NCI-H2081 (cell line): ENCODE results near the gene EPHB6.

ENCODE experiments used
- DNase-seq, 2 experiments: peaks; one replicate each; lab custom pipeline; 2025; lab: John Stamatoyannopoulos, UW

Gene EPHB6

GRCh38 chr7:142864980-142865747, 10.3 kb downstream of the EPHB6 start:
- DNase-seq: no peak

DNA sequence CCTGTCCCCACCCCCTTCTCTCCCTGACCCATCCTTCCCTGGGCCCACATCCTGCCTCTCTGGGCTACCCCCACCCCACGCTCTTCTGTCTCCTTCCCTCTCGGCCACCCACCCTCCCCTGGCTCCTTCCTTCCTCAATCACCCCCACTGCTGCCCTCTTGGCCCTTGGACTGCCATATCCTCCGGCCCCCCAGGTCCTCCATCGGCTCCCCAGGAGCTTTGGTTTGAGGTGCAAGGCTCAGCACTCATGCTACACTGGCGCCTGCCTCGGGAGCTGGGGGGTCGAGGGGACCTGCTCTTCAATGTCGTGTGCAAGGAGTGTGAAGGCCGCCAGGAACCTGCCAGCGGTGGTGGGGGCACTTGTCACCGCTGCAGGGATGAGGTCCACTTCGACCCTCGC, 10.9 kb downstream of the EPHB6 start:
- DNase-seq: no peak

DNA sequence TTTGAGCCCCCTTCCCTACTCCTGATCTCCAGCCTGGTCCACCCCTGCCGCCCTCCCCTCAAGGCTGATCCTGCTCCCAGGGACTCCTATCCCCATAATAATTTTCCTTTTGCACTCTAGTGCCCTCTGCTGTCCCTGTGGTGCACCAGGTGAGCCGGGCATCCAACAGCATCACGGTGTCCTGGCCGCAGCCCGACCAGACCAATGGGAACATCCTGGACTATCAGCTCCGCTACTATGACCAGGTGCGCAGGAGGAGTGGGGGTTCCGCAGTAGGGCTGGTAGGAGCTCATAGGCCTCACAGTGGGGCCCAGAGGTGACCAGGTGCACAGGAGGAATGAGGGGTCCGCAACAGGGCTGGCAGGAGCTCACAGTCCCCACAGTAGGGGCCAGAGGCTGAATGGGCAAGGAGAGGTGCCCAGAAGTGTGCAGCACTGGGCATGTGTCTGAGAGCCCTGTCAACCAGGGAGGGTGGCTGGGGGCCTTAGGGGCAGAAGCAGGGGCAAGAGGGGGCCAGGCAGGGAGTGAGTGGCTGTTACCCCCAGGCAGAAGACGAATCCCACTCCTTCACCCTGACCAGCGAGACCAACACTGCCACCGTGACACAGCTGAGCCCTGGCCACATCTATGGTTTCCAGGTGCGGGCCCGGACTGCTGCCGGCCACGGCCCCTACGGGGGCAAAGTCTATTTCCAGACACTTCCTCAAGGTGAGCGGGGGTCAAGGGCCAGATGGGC, 11.7 kb downstream of the EPHB6 start:
- peak; percentile 45 to 50 for DNase-seq

DNA sequence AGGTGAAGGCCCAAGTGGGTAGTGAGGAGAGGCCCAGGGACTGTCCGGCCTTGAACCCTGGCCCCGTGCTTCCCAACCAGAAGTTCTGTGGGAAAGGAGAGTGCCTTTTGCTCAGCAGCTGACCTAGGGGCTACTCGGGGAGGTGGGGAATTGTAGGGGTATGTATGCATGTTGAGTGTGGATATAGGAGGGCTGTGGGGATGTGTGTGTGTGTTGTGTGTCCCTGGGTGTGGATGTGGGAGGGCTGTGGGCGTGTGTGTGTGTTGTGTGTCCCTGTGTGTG, 12.2 kb downstream of the EPHB6 start:
- no peak for DNase-seq

GRCh38 chr7:142867398-142868187, 12.7 kb downstream of the EPHB6 start:
- DNase-seq: no peak

- DNase-seq: no peak
Observed at GRCh38 chr7:142868188-142868985, 13.5 kb downstream of the EPHB6 start.

DNA sequence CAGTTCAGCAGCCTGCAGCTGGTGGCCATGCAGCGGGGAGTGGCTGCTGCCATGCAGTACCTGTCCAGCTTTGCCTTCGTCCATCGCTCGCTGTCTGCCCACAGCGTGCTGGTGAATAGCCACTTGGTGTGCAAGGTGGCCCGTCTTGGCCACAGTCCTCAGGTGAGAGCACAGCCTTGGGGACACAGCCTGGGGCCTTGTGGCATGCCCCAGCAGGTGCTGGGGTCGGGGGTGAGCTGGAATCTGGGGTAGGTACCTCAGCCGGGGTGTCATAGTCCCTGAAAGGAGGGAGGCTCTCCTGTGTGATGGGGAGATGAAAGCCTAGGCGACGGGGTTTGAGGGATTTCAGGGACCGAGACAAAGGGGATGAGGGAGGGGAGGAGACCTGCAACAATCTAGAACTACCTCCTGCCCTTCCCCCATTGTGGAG, 14.1 kb downstream of the EPHB6 start:
- DNase-seq: no peak

GRCh38 chr7:142869434-142869833, 14.6 kb downstream of the EPHB6 start:
- DNase-seq: no peak

DNA sequence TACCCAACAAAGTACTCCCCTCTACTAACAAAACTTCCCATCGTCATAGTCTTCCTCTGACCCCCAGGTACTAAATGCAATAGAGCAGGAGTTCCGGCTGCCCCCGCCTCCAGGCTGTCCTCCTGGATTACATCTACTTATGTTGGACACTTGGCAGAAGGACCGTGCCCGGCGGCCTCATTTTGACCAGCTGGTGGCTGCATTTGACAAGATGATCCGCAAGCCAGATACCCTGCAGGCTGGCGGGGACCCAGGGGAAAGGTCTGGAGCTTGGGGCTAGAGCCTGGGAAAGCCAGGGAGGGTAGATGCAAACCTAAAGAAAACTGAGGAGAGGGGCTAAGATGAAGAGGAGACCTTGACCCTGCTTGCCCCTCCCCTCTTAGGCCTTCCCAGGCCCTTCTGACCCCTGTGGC, 15.3 kb downstream of the EPHB6 start:
- DNase-seq: no peak

GRCh38 chr7:142870566-142871259, 15.8 kb downstream of the EPHB6 start:
- DNase-seq: no peak

DNA sequence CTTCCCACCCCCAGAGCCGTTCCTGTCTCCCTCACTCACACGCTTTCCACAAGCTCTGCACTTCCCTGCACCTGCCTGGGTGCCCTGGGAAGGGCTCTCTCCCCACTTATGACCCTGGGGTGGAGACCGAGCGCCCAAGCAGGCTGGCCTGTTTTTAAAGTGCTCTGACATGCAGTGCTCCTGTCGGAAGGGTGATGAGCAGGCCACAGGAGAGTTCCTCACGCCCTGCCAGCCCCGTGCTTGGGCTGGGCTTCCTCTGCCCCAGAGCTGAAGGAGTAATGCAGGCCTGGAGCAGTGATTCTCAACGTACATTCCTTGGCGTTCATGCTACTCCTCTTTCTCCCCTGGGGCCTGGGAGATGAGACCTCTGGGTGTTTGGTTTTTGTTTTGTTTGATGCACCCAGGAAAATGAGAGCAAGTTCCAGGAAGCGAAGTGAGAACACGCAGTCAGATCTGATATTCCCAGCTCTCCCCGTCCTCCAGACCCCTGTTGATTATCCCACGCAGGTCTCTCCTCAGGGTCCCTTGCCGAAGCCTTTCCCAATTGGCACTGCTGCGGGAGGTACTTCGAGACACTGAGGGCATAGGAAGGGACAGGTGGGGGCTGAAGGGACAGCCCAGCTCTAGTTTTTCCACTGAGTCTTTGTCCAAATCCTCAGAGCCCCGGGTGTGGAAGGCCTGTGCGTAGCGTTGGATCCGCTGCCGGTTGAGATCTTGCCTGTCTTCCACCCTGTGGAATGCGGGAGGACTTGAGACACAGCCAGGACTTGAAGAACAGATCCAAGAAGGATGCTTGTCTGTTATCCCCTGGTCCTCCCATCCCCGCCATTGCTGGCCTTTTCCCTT, 16.6 kb downstream of the EPHB6 start:
- DNase-seq: no peak

- no peak for DNase-seq
Observed at GRCh38 chr7:142872106-142872675, 17.3 kb downstream of the EPHB6 start.

GRCh38 chr7:142873281-142873784, 18.5 kb downstream of the EPHB6 start:
- peak; percentile 15 to 16 for DNase-seq

- no peak for DNase-seq
Observed at GRCh38 chr7:142873871-142874270, 19.0 kb downstream of the EPHB6 start.

- no peak for DNase-seq
Observed at GRCh38 chr7:142874409-142874808, 19.5 kb downstream of the EPHB6 start.

DNA sequence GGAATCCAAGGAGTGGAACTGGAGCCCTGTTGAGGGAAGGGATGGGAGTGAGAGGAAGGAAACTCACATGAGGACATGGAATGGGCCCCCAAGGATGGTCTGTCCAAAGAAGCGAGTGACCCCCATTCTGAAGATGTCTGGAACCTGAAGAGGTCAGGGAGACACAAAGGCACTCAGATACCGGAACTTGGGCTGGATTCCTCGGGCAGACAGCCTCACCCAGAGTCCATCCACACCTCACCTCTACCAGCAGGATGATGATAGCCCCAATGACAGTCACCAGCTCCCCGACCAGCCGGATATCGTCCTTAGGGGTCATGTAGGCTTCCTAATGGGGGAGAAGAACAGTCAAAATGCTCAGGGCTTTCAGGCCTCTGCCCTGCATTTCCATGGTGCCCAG, 20.0 kb downstream of the EPHB6 start:
- DNase-seq: no peak

GRCh38 chr7:142875456-142875855, 20.6 kb downstream of the EPHB6 start:
- no peak for DNase-seq

DNA sequence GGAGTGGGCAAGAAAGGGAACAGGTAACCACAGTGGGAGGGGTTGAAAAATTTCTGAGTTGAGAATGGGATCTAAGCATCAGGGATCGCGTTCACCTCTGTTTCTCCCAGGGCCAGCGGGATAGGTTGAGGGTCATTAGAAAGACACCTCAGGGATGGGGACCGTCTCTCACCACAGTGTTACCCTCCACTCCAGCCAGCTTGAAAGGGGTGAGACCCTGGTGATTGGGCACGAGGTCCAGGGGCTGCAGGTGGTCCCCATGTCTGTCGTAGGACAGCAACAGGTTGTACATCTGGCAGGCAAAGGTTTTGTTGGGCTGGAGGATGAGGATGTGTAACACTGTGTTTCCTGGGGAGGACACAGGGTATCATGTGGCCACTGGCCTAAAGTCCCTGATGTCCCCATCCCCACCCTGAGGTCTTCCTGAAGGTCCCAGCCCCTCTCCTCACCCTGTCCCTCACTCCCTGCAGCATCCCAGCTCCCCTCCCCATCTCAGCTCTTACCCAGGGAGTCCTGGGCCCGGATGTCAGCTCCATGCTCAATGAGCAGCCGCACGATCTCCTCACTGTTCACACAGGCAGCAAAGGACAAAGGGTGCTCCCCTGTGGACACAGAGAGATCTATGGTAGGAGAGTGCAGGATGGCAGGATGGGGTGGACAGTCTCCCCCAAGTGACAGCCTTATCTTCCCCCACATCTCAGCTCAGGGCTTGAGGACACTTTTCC, 21.5 kb downstream of the EPHB6 start:
- no peak for DNase-seq
